Keratinocyte (primary cell): ENCODE results near the gene ITGAE. TPM values are rescaled to one million over a fixed set of nuclear protein-coding genes. Genes with fewer than 3 reads are reported as not detected.
"Not testable (repeated sequence)": the region's sequence is repeated elsewhere in the genome, so short reads cannot be mapped to it uniquely, and the experiment has no call there.

Source experiments
- DNase-seq: peaks from one replicate; pipeline ENCODE4 v3.0.0-alpha.2; 2011; ENCODE audit warnings: low read depth, missing footprints, low spot score
- FAIRE-seq: peaks from 2 replicates; lab custom pipeline; 2011; peaks lifted over from hg19 to GRCh38; lab: Jason Lieb, UNC
- H2AFZ ChIP-seq: 2 replicates; pipeline ENCODE4 v1.6.0; 2012; ENCODE audit warnings: low read length, control low read depth, inconsistent platforms; ENCODE audit not compliant: control insufficient read depth
- H3K27ac ChIP-seq: 2 replicates; pipeline ENCODE4 v1.5.1; 2011; ENCODE audit warnings: low read length; ENCODE audit not compliant: control insufficient read depth, insufficient read depth
- H3K27me3 ChIP-seq: 3 replicates; pipeline ENCODE4 v1.6.0; 2011; ENCODE audit warnings: low read length; ENCODE audit not compliant: control insufficient read depth, insufficient read depth; ENCODE audit errors: extremely low read depth
- H3K36me3 ChIP-seq, 2 experiments: 2 replicates in 1 of 2; 3 replicates in 1 of 2; pipeline ENCODE4 v1.5.1; 2011; ENCODE audit warnings: low read length in 2 of 2, mild to moderate bottlenecking in 1 of 2; ENCODE audit not compliant: control insufficient read depth in 2 of 2, insufficient read depth in 2 of 2; ENCODE audit errors: extremely low read depth in 1 of 2
- H3K4me1 ChIP-seq: 3 replicates; pipeline ENCODE4 v1.5.1; 2011; ENCODE audit warnings: low read length; ENCODE audit not compliant: control insufficient read depth, insufficient read depth; ENCODE audit errors: extremely low read depth
- H3K4me2 ChIP-seq: 3 replicates; pipeline ENCODE4 v1.6.0; 2011; ENCODE audit warnings: low read depth, low read length; ENCODE audit not compliant: control insufficient read depth, insufficient read depth; ENCODE audit errors: extremely low read depth
- H3K4me3 ChIP-seq, 3 experiments: fragments of 200-600 bp in 1 of 3; sonication (generic) in 1 of 3; 2 replicates in 2 of 3; 3 replicates in 1 of 3; pipeline ENCODE4 v1.5.1; 2011 to 2016; ENCODE audit warnings: low read length in 3 of 3, mild to moderate bottlenecking in 3 of 3, control low read depth in 2 of 3, inconsistent platforms in 1 of 3, low read depth in 1 of 3, mixed read lengths in 1 of 3, mixed run types in 1 of 3, moderate library complexity in 1 of 3; ENCODE audit not compliant: control insufficient read depth in 2 of 3, insufficient read depth in 2 of 3; ENCODE audit errors: extremely low read depth in 1 of 3
- H3K79me2 ChIP-seq: 2 replicates; pipeline ENCODE4 v1.6.0; 2012; ENCODE audit warnings: low read length; ENCODE audit not compliant: control insufficient read depth, insufficient read depth
- H3K9ac ChIP-seq: 3 replicates; pipeline ENCODE4 v1.6.0; 2011; ENCODE audit warnings: low read length; ENCODE audit not compliant: control insufficient read depth, insufficient read depth; ENCODE audit errors: extremely low read depth
- H3K9me1 ChIP-seq: 3 replicates; pipeline ENCODE4 v1.6.0; 2011; ENCODE audit warnings: low read length; ENCODE audit not compliant: control insufficient read depth, insufficient read depth; ENCODE audit errors: extremely low read depth
- H3K9me3 ChIP-seq: 2 replicates; pipeline ENCODE4 v1.5.1; 2012; ENCODE audit warnings: low read depth, low read length; ENCODE audit not compliant: control insufficient read depth
- H4K20me1 ChIP-seq: 3 replicates; pipeline ENCODE4 v1.6.0; 2011; ENCODE audit warnings: low read length; ENCODE audit not compliant: control insufficient read depth, insufficient read depth; ENCODE audit errors: extremely low read depth
- CTCF ChIP-seq, 3 experiments: IDR thresholded peaks in 1 of 3; conservative IDR thresholded peaks in 1 of 3; optimal IDR thresholded peaks in 1 of 3; 2 replicates in 2 of 3; 3 replicates in 1 of 3; pipeline versions ENCODE3 to v1.5.1; 2011; ENCODE audit warnings: low read length in 3 of 3, mild to moderate bottlenecking in 3 of 3, moderate library complexity in 2 of 3, control low read depth in 1 of 3, inconsistent platforms in 1 of 3; ENCODE audit not compliant: insufficient read depth in 2 of 3; ENCODE audit errors: extremely low read depth in 1 of 3
- EZH2 ChIP-seq: IDR thresholded peaks from one replicate; pipeline ENCODE4 v1.6.1; 2012; ENCODE audit warnings: inconsistent platforms, mild to moderate bottlenecking, low read length, moderate library complexity
- dilution Hi-C: fragments of 300-500 bp; cut with MboI; formaldehyde crosslinking; loops from one replicate; pipeline ENCODE4 v1.7.0; 2020; ENCODE audit warnings: low sequenced_read_pairs; ENCODE audit not compliant: extremely low pct_ligation_motif_present
- polyA plus RNA-seq, 5 experiments: library from polyadenylated mRNA; depleted of rRNA in 3 of 5; stranded (reverse) in 3 of 5; stranded (forward) in 1 of 5; unstranded in 1 of 5; fragments of >200 nt; gene quantifications; 1 replicate in 1 of 5; 2 replicates in 3 of 5; 3 replicates in 1 of 5; pipeline versions ENCODE4 v1.2.1 to v1.2.3, GENCODE V29; 2011 to 2012; ENCODE audit warnings: missing spikeins in 2 of 5, low read depth in 1 of 5, low replicate concordance in 1 of 5

Gene ITGAE
- polyA plus RNA-seq, 1 donor (not counting 4 experiments of a cell fraction or from before 2014, with no cell fraction given), result 66.6 TPM

DNA sequence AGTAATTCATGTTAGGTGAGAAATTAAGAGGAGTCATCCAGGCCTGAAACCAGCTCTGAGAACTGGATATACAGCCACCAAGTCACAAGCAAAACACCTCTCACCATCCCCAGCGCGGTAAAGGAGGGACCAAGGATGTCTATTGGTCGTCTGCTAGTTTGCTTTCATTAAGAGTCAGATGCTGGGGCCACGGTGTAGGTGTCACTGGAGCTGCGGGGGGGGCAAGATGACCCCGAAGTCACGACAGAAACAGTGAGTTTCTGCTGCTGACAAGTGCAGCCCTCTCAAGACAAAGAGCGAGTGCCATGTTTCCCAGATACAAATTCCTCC lies 44.3 kb upstream of the ITGAE start:
- FAIRE-seq, result no peak
- Histone ChIP-seq H3K27ac (peak overlapping the region; percentile 77), H3K9me1 (no peaks in the 10 kb centered on the region), H3K36me3 (peaks cover 4 to 8% of the 10 kb centered on the region in 2 experiments), H3K27me3 (no peaks in the 10 kb centered on the region), H3K4me3 (peak overlapping the region; percentile 87 to 99 (median 87)), H2AFZ (peak overlapping the region; percentile 86), H3K4me2 (peak overlapping the region; percentile 91), H4K20me1 (peaks cover 4% of the 10 kb centered on the region), H3K9ac (peak overlapping the region; percentile 91), H3K79me2 (peaks cover 50% of the 10 kb centered on the region), H3K4me1 (peaks cover 9% of the 10 kb centered on the region), H3K9me3 (no peaks in the 10 kb centered on the region)
- dilution Hi-C loops, result no loop called here
- DNase-seq, result no peak
- no peak for TF ChIP-seq CTCF (optimal IDR thresholded peaks at IDR 0.05 in 1 of 3, IDR thresholded peaks at IDR 0.05 in 1 of 3, conservative IDR thresholded peaks at IDR 0.05 in 1 of 3; ENCODE audit: extremely low read depth in 1 of 3, insufficient read depth in 2 of 3, low read length in 3 of 3)
- TF ChIP-seq EZH2, result no peak

DNA sequence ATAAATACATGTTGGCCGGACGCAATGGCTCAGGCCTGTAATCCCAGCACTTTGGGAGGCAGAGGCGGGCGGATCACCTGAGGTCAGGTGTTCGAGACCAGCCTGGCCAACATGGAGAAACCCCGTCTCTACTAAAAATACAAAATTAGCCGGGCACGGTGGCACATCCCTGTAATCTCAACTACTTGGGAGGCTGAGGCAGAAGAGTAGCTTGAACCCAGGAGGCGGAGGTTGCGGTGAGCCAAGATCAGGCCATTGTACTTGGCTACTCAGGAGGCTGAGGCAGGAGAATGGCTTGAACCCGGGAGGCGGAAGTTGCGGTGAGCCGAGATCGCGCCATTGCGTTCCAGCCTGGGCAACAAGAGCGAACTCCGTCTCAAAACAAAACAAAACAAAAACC lies 43.6 kb upstream of the ITGAE start:
- peaks cover 8 to 15% of the 10 kb centered on the region in 2 experiments for H3K36me3 ChIP-seq
- H3K79me2 ChIP-seq, result peaks cover 57% of the 10 kb centered on the region

GRCh38 chr17:3843935-3844516 lies 43.0 kb upstream of the ITGAE start:
- Histone ChIP-seq H4K20me1 (peaks cover 4% of the 10 kb centered on the region), H3K4me3 (no peak overlapping the region), H3K27ac (no peak overlapping the region), H3K9me1 (no peaks in the 10 kb centered on the region), H2AFZ (no peak overlapping the region), H3K4me2 (no peak overlapping the region), H3K79me2 (peaks cover 58% of the 10 kb centered on the region), H3K4me1 (peaks cover 9% of the 10 kb centered on the region), H3K36me3 (peaks cover 9 to 17% of the 10 kb centered on the region in 2 experiments), H3K27me3 (no peaks in the 10 kb centered on the region), H3K9ac (no peak overlapping the region), H3K9me3 (no peaks in the 10 kb centered on the region)
- TF ChIP-seq CTCF (optimal IDR thresholded peaks at IDR 0.05 in 1 of 3, IDR thresholded peaks at IDR 0.05 in 1 of 3, conservative IDR thresholded peaks at IDR 0.05 in 1 of 3; ENCODE audit: extremely low read depth in 1 of 3, insufficient read depth in 2 of 3, low read length in 3 of 3) (peak; percentile 83 to 94 (median 89)), EZH2 (no peak)
- peak; percentile 94 for FAIRE-seq
- dilution Hi-C loops, result no loop called here
- DNase-seq, result no peak

More for the DNA sequence above, 43.6 kb upstream of the ITGAE start:
- DNase-seq, H3K9ac ChIP-seq, H3K27me3 ChIP-seq, H3K27ac ChIP-seq, dilution Hi-C loops, H3K9me3 ChIP-seq, H3K9me1 ChIP-seq, FAIRE-seq, H3K4me1 ChIP-seq, H3K4me3 ChIP-seq, H2AFZ ChIP-seq, H4K20me1 ChIP-seq: not testable (repeated sequence)
- peak overlapping the region; percentile 91 for H3K4me2 ChIP-seq
